Activated CD8-positive, alpha-beta T cell treated with anti-CD3 and anti-CD28 coated beads for 36 hours (primary cell): Measurements from ENCODE around the gene IFFO2. TPM values are rescaled to one million over a fixed set of nuclear protein-coding genes. Genes with fewer than 3 reads are reported as not detected.

ENCODE experiments used
- ATAC-seq: fragments of 200-7000 bp; cut with Tn5 transposase; one replicate; pipeline ENCODE4 v1.10.0; 2021; ENCODE audit warnings: mild to moderate bottlenecking, moderate library complexity
- CTCF ChIA-PET: fragments of 350-600 bp; sonication (Branson Sonifier 250); formaldehyde crosslinking; loops from one replicate; lab custom pipeline; 2021; ENCODE audit warnings: antibody characterized with exemption; lab: Charles Lee
- POLR2A ChIA-PET: fragments of 350-600 bp; sonication (Branson Sonifier 250); formaldehyde crosslinking; loops from one replicate; lab custom pipeline; 2021; ENCODE audit warnings: antibody characterized with exemption; lab: Charles Lee
- DNase-seq: peaks from one replicate; pipeline ENCODE4 v3.0.0-alpha.2; 2020
- H3K27ac Mint-ChIP-seq: one replicate; pipeline ENCODE4 v1.8.0; 2021; ENCODE audit warnings: mild to moderate bottlenecking, mixed read lengths
- H3K27me3 Mint-ChIP-seq: one replicate; pipeline ENCODE4 v1.8.0; 2021; ENCODE audit warnings: mixed read lengths
- H3K36me3 Mint-ChIP-seq: one replicate; pipeline ENCODE4 v1.8.0; 2021; ENCODE audit warnings: low read depth, mixed read lengths
- H3K4me1 Mint-ChIP-seq: one replicate; pipeline ENCODE4 v1.8.0; 2021; ENCODE audit warnings: low read depth, mixed read lengths
- H3K4me3 Mint-ChIP-seq: one replicate; pipeline ENCODE4 v1.8.0; 2021; ENCODE audit warnings: mild to moderate bottlenecking, moderate library complexity, mixed read lengths
- H3K9me3 Mint-ChIP-seq: one replicate; pipeline ENCODE4 v1.8.0; 2021; ENCODE audit warnings: mixed read lengths
- intact Hi-C: fragments of 100-400 bp; cut with micrococcal nuclease; formaldehyde crosslinking; loops from one replicate; pipeline ENCODE4 v1.10.0; 2022
- total RNA-seq, 2 experiments: library from RNA; stranded (reverse); gene quantifications; one replicate each; pipeline ENCODE4 v1.2.3, GENCODE V29; 2021
- TF ChIP-seq, protein P1 (sequence below): fragments of 200-600 bp; IDR thresholded peaks from one replicate; pipeline ENCODE4 v1.8.0; 2022; ENCODE audit warnings: antibody characterized with exemption, mild to moderate bottlenecking

The IFFO2 gene
- total RNA-seq, 2 experiments from 2014 or later, result 23.7 to 26.4 TPM

GRCh38 chr1:18932387-18932786 lies 24.1 kb downstream of the IFFO2 start:
- intact Hi-C loops, result no loop called here
- Mint-ChIP-seq H3K4me1 (peaks cover 77% of the 10 kb centered on the region), H3K9me3 (no peaks in the 10 kb centered on the region), H3K27ac (peak overlapping the region; percentile 8), H3K36me3 (no peaks in the 10 kb centered on the region), H3K4me3 (no peak overlapping the region), H3K27me3 (no peaks in the 10 kb centered on the region)
- TF ChIP-seq, protein P1, sequence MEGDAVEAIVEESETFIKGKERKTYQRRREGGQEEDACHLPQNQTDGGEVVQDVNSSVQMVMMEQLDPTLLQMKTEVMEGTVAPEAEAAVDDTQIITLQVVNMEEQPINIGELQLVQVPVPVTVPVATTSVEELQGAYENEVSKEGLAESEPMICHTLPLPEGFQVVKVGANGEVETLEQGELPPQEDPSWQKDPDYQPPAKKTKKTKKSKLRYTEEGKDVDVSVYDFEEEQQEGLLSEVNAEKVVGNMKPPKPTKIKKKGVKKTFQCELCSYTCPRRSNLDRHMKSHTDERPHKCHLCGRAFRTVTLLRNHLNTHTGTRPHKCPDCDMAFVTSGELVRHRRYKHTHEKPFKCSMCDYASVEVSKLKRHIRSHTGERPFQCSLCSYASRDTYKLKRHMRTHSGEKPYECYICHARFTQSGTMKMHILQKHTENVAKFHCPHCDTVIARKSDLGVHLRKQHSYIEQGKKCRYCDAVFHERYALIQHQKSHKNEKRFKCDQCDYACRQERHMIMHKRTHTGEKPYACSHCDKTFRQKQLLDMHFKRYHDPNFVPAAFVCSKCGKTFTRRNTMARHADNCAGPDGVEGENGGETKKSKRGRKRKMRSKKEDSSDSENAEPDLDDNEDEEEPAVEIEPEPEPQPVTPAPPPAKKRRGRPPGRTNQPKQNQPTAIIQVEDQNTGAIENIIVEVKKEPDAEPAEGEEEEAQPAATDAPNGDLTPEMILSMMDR, result no peak
- ATAC-seq (no peak), DNase-seq (no peak)
- CTCF ChIA-PET, result no interaction called here
- POLR2A ChIA-PET, result no interaction called here

GRCh38 chr1:18931730-18932129 lies 24.7 kb downstream of the IFFO2 start:
- H3K9me3 Mint-ChIP-seq, result no peaks in the 10 kb centered on the region
- TF ChIP-seq, protein P1, result no peak
- ATAC-seq, result no peak
- H3K27ac Mint-ChIP-seq, result peak overlapping the region; percentile 22
- intact Hi-C loops, result no loop called here
- no peak overlapping the region for H3K4me3 Mint-ChIP-seq
- no peaks in the 10 kb centered on the region for H3K36me3 Mint-ChIP-seq
- peaks cover 80% of the 10 kb centered on the region for H3K4me1 Mint-ChIP-seq
- ChIA-PET POLR2A (no interaction called here), CTCF (no interaction called here)
- DNase-seq, result no peak
- no peaks in the 10 kb centered on the region for H3K27me3 Mint-ChIP-seq

DNA sequence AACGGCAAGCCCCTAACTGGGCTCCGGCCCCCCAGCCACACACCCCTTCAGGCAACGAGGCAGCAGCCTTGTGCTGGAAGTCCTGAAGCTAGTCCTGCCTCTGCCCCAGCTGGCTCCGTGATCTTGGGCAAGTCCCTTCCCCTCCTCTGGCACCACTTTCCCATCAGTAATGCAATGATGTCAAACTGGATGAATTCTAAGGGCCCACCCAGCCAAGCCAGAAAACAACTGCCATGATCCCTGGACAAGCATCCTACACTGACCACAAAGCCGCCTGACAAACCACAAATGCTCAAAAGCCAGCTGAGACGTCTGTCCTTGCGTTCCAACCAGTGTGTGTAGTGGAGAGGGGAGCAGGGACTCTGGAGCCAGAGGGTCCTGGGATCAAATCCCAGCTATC lies 26.8 kb downstream of the IFFO2 start:
- POLR2A ChIA-PET, result interaction anchor here (0.6 to 6.3 kb wide), 3 partner anchors 24 to 30 kb away, joined by 3 to 139 read pairs (median 4); partner anchors contain the start of genes ALDH4A1 and IFFO2
- ATAC-seq (no peak), DNase-seq (no peak)
- H3K9me3 Mint-ChIP-seq, result peaks cover 2% of the 10 kb centered on the region
- CTCF ChIA-PET, result interaction anchor here (1.0 to 1.6 kb wide), 3 partner anchors 11 to 87 kb away, joined by 3 to 5 read pairs (median 4); no protein-coding TSS in a partner anchor
- H3K27ac Mint-ChIP-seq, result peak overlapping the region; percentile 61
- intact Hi-C loops, result no loop called here
- no peak overlapping the region for H3K4me3 Mint-ChIP-seq
- peaks cover 5% of the 10 kb centered on the region for H3K36me3 Mint-ChIP-seq
- no peaks in the 10 kb centered on the region for H3K27me3 Mint-ChIP-seq
- H3K4me1 Mint-ChIP-seq, result peaks cover 84% of the 10 kb centered on the region
- TF ChIP-seq, protein P1, result no peak

- intact Hi-C loops, result no loop called here
- TF ChIP-seq, protein P1, result no peak
- H3K4me3 Mint-ChIP-seq, result no peak overlapping the region
- H3K36me3 Mint-ChIP-seq, result peaks cover 5% of the 10 kb centered on the region
- H3K27me3 Mint-ChIP-seq, result no peaks in the 10 kb centered on the region
- ChIA-PET CTCF (interaction anchor here (1.5 to 6.0 kb wide), 5 partner anchors 11 to 24 kb away, joined by 5 to 75 read pairs (median 19); no protein-coding TSS in a partner anchor), POLR2A (interaction anchor here (0.6 to 6.3 kb wide), 4 partner anchors 13 to 278 kb away, joined by 3 to 139 read pairs (median 14); partner anchors contain the start of gene IFFO2)
- ATAC-seq (no peak), DNase-seq (no peak)
- peaks cover 2% of the 10 kb centered on the region for H3K9me3 Mint-ChIP-seq
- no peak overlapping the region for H3K27ac Mint-ChIP-seq
- H3K4me1 Mint-ChIP-seq, result peaks cover 86% of the 10 kb centered on the region
Observed at GRCh38 chr1:18928985-18929384, 27.5 kb downstream of the IFFO2 start.

DNA sequence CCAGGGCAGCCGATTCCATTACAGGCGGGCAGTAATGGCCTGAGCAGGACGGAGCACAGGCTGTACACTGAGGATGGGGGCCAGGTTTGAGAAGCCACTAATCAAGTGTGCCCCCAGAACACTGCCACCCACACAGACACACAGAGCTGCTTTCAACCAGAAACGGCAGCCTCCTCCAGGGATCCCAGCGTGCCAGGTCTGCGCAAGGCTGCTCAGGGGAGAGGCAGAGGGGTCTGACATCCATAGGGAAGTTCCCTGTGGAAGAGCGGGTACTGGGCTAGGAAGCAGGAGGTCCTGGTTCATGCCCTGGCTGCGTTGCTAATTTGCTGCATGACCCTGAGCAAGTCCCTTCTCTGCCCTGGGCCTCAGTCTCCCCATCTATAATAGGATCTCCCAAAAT lies 28.1 kb downstream of the IFFO2 start:
- ChIA-PET POLR2A (interaction anchor here (1.2 to 6.3 kb wide), 10 partner anchors 9 to 323 kb away, joined by 3 to 139 read pairs (median 10); partner anchors contain the start of genes EMC1, IFFO2 and MRTO4), CTCF (interaction anchor here (0.8 to 6.0 kb wide), 8 partner anchors 12 to 146 kb away, joined by 3 to 75 read pairs (median 9); no protein-coding TSS in a partner anchor)
- DNase-seq (peak; percentile 40), ATAC-seq (no peak)
- Mint-ChIP-seq H3K4me3 (peak overlapping the region; percentile 82), H3K9me3 (peaks cover 2% of the 10 kb centered on the region), H3K36me3 (peaks cover 5% of the 10 kb centered on the region), H3K4me1 (peaks cover 89% of the 10 kb centered on the region), H3K27me3 (no peaks in the 10 kb centered on the region), H3K27ac (peak overlapping the region; percentile 99)
- intact Hi-C loops, result no loop called here
- TF ChIP-seq, protein P1, result no peak
